ENCODE data around the gene PCDH15. TPM values are rescaled to one million over a fixed set of nuclear protein-coding genes. Genes with fewer than 3 reads are reported as not detected.

The PCDH15 gene
- total and polyA plus RNA-seq, 2 of the 8 experiments (the other 6 are each of a cell fraction or from before 2014, with no cell fraction given): 0.11 TPM; not detected in 1

DNA sequence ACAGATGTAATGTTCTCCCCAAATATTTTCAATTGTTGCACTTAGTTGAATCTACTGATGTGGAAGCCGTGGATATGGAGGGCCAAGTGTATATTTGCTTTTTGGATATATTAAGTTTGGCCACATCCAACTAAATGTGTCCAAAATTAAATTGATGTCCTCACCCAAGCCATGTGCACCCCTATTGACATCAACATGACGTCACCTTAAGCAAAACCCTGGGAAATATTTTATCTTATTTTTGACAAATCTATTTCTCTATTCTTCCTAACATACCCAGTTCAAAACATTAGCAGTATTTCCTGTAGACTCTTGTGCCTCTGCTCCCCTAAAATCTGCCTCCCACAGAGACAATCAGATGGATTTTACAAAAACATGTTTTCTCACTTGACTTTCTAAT lies 652.5 kb downstream of the PCDH15 start (continued):
- TF ChIP-seq, protein P1, sequence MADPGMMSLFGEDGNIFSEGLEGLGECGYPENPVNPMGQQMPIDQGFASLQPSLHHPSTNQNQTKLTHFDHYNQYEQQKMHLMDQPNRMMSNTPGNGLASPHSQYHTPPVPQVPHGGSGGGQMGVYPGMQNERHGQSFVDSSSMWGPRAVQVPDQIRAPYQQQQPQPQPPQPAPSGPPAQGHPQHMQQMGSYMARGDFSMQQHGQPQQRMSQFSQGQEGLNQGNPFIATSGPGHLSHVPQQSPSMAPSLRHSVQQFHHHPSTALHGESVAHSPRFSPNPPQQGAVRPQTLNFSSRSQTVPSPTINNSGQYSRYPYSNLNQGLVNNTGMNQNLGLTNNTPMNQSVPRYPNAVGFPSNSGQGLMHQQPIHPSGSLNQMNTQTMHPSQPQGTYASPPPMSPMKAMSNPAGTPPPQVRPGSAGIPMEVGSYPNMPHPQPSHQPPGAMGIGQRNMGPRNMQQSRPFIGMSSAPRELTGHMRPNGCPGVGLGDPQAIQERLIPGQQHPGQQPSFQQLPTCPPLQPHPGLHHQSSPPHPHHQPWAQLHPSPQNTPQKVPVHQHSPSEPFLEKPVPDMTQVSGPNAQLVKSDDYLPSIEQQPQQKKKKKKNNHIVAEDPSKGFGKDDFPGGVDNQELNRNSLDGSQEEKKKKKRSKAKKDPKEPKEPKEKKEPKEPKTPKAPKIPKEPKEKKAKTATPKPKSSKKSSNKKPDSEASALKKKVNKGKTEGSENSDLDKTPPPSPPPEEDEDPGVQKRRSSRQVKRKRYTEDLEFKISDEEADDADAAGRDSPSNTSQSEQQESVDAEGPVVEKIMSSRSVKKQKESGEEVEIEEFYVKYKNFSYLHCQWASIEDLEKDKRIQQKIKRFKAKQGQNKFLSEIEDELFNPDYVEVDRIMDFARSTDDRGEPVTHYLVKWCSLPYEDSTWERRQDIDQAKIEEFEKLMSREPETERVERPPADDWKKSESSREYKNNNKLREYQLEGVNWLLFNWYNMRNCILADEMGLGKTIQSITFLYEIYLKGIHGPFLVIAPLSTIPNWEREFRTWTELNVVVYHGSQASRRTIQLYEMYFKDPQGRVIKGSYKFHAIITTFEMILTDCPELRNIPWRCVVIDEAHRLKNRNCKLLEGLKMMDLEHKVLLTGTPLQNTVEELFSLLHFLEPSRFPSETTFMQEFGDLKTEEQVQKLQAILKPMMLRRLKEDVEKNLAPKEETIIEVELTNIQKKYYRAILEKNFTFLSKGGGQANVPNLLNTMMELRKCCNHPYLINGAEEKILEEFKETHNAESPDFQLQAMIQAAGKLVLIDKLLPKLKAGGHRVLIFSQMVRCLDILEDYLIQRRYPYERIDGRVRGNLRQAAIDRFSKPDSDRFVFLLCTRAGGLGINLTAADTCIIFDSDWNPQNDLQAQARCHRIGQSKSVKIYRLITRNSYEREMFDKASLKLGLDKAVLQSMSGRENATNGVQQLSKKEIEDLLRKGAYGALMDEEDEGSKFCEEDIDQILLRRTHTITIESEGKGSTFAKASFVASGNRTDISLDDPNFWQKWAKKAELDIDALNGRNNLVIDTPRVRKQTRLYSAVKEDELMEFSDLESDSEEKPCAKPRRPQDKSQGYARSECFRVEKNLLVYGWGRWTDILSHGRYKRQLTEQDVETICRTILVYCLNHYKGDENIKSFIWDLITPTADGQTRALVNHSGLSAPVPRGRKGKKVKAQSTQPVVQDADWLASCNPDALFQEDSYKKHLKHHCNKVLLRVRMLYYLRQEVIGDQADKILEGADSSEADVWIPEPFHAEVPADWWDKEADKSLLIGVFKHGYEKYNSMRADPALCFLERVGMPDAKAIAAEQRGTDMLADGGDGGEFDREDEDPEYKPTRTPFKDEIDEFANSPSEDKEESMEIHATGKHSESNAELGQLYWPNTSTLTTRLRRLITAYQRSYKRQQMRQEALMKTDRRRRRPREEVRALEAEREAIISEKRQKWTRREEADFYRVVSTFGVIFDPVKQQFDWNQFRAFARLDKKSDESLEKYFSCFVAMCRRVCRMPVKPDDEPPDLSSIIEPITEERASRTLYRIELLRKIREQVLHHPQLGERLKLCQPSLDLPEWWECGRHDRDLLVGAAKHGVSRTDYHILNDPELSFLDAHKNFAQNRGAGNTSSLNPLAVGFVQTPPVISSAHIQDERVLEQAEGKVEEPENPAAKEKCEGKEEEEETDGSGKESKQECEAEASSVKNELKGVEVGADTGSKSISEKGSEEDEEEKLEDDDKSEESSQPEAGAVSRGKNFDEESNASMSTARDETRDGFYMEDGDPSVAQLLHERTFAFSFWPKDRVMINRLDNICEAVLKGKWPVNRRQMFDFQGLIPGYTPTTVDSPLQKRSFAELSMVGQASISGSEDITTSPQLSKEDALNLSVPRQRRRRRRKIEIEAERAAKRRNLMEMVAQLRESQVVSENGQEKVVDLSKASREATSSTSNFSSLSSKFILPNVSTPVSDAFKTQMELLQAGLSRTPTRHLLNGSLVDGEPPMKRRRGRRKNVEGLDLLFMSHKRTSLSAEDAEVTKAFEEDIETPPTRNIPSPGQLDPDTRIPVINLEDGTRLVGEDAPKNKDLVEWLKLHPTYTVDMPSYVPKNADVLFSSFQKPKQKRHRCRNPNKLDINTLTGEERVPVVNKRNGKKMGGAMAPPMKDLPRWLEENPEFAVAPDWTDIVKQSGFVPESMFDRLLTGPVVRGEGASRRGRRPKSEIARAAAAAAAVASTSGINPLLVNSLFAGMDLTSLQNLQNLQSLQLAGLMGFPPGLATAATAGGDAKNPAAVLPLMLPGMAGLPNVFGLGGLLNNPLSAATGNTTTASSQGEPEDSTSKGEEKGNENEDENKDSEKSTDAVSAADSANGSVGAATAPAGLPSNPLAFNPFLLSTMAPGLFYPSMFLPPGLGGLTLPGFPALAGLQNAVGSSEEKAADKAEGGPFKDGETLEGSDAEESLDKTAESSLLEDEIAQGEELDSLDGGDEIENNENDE (IDR thresholded peaks at IDR 0.05; ENCODE audit: insufficient replicate concordance, low read length): no peak
- no peak for TF ChIP-seq TEAD4 (IDR thresholded peaks at IDR 0.05; ENCODE audit: low read depth, low read length)
- TF ChIP-seq, protein P2, sequence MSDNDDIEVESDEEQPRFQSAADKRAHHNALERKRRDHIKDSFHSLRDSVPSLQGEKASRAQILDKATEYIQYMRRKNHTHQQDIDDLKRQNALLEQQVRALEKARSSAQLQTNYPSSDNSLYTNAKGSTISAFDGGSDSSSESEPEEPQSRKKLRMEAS (IDR thresholded peaks at IDR 0.05): no peak
- TF ChIP-seq CBX8 (IDR thresholded peaks at IDR 0.05; ENCODE audit: borderline replicate concordance, low read depth, low read length): no peak
- TF ChIP-seq NANOG (IDR thresholded peaks at IDR 0.05; ENCODE audit: insufficient read depth, low read depth, low read length, poor library complexity, severe bottlenecking): no peak
- no peak for TF ChIP-seq SIRT6 (IDR thresholded peaks at IDR 0.05; ENCODE audit: low read length)
- TF ChIP-seq CBX5 (IDR thresholded peaks at IDR 0.05; ENCODE audit: low read depth, low read length): no peak
- TF ChIP-seq RXRA (IDR thresholded peaks at IDR 0.05; ENCODE audit: insufficient read depth, low read depth, low read length): no peak
- TF ChIP-seq, protein P3, sequence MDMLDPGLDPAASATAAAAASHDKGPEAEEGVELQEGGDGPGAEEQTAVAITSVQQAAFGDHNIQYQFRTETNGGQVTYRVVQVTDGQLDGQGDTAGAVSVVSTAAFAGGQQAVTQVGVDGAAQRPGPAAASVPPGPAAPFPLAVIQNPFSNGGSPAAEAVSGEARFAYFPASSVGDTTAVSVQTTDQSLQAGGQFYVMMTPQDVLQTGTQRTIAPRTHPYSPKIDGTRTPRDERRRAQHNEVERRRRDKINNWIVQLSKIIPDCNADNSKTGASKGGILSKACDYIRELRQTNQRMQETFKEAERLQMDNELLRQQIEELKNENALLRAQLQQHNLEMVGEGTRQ (IDR thresholded peaks at IDR 0.05; ENCODE audit: low read length): no peak
- no peak for TF ChIP-seq POLR2AphosphoS5 (IDR thresholded peaks at IDR 0.05; ENCODE audit: low read depth, low read length)
- no peak for TF ChIP-seq CHD2 (IDR thresholded peaks at IDR 0.05; ENCODE audit: low read length)
